GM19240 (cell line): ENCODE measurements around the gene NTM.
A peak's percentile ranks its signal among the peaks of the same experiment; 100 is the strongest.

Experiments used
- DNase-seq: peaks from one replicate; pipeline ENCODE4 v3.0.0; 2011; ENCODE audit warnings: low spot score; ENCODE audit not compliant: insufficient read length

NTM gene

DNA sequence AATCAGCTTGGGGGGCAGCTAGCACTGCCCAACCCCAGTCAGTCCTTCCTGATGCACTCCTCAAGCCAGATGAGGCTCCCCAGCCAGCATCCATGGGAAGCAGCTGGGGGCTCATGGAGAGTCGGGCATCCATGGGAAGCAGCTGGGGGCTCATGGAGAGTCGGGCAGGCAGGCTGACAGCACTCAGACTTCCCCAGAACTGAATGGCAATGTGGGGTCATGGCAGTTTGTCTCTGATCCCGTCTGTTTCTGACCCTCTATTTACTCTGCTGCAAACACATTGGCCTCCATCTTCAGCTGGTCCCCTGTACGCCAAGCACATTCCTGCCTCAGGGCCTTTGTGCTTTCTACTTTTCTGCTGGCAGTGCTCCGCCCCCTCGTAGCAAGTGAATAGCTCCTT lies 314.8 kb downstream of the NTM start:
- DNase-seq, result no peak

DNA sequence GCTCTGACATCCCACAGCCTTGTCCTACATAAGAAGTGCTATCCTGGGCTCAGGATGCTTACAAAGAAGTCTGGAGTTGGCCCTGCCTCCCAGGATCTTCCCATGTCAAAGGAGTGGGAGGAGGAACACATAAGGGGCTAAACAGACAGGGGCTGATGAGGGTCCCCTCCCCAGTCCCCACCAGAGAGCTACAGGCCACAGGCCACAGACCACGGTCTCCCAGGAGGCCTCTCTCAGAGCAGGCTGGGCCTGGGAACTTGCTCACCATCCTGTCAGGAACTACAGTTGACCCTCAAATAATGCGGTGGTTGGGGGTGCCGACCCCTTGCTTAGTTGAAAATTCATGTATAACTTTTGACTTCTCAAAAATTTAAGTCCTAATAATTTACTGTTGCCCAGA lies 315.5 kb downstream of the NTM start:
- no peak for DNase-seq

- DNase-seq, result no peak
Observed at GRCh38 chr11:131686836-131687235, 316.4 kb downstream of the NTM start.

GRCh38 chr11:131687291-131688047 lies 317.1 kb downstream of the NTM start:
- DNase-seq, result no peak

DNA sequence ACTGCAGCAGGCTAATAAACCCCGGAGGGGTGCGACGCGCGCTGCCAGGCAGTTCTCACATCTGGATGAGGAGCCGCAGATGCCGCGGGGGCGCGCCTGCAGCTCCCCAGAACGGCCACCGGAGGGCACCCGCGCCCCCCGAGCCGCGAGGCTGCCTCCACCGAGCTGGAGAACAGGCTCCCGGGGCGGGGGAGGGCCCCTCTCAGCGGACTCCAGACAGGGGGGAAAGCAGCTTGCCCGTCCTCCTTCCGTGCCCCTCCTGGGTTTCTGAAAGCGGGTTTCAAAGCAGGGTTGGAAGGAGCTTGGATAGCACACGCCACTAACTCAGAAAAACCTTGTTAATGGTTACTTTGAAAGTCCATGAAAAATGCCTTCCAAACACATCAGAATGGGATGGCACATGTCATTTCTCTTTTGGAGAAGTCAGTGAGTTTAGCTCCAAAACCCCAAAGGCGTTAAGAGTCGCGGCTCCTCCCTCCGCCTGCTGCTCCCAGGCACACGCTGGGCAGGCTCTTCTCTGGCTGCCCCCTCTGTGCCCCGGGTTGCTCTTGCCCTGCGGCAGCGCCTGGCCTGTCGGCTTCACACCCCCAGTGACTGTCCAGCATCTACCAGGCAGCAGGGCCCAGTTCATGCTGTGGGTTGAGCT lies 317.8 kb downstream of the NTM start:
- peak; percentile 41 for DNase-seq

DNA sequence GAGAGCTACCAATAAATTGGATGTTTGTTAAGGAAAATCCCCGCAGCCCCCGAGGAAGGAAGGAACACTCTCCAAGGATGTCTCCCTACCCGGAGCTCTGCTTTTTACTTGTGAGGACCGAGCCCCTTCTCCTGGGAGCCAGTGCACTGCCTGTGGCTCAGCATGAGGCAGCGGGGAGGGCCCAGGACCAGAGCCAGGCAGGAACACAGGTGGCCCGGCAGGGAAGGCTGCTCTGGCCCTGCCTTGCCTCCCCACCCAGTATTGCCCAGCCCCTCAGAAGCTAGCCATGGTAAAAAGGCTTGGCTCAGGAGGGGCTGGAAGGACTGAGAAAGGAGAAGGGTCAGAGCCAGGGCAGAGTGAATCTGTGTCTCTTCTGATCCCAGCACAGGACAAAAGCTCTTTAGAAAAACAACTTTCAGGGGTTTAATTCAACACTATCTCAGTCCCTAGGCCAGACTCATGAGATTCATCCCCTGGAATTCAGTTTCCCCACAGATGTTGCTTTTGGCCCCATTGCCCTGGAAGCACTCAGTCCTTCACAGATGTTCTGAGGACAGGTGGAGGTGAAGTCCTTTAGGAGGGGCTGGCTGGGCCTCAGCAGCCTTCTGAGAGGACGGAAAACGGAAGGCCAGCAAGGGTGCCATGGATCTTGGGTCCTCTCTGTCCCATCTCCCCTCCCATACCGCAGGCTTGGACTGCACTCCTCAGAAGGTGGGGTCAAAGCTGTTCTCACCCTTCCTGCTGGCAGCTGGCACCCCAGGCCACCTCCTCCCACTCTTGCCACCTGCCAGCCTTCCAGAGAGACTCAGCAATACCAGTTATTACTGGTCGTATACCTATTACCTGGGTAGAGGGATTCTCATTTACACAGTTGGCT lies 318.9 kb downstream of the NTM start:
- no peak for DNase-seq

DNA sequence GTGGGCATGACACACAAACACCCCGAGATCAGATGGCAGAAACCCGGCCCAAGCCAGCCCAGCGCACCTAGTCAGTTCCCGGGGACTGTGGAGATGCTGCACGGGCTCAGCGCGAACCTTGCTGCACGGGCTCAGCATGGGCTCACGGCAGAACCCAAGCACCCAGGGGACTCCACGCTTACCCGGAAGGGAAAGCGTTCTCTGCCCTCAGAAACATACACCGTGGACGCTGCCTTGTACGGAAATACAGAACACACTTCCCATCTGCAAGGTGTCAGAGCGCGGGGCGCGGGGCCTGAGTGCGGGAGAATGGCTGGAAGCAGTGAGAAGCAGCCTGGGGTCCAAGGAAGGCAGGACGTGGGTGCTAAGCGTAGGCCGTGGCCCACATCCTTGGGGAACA lies 319.9 kb downstream of the NTM start:
- no peak for DNase-seq

GRCh38 chr11:131690776-131691175 lies 320.4 kb downstream of the NTM start:
- DNase-seq, result no peak

GRCh38 chr11:131691181-131692041 lies 321.0 kb downstream of the NTM start:
- DNase-seq, result no peak

DNA sequence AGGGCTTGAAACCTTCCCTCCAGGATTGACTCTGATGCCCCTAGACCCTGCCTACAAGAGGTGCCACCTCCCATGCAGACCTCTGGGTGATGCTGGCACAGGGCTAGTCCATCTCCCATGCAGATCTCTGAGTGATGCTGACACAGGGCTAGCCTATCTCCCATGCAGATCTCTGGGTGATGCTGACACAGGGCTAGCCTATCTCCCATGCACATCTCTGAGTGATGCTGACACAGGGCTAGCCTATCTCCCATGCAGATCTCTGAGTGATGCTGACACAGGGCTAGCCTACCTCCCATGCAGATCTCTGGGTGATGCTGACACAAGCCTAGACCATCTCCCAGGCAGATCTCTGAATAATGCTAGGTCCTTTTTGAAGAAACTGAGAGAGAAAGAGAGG lies 321.7 kb downstream of the NTM start:
- DNase-seq, result no peak

GRCh38 chr11:131692961-131693360 lies 322.5 kb downstream of the NTM start:
- DNase-seq, result no peak

- DNase-seq, result no peak
Observed at GRCh38 chr11:131693756-131694155, 323.3 kb downstream of the NTM start.

- peak; percentile 69 for DNase-seq
Observed at GRCh38 chr11:131694526-131695424, 324.4 kb downstream of the NTM start.

DNA sequence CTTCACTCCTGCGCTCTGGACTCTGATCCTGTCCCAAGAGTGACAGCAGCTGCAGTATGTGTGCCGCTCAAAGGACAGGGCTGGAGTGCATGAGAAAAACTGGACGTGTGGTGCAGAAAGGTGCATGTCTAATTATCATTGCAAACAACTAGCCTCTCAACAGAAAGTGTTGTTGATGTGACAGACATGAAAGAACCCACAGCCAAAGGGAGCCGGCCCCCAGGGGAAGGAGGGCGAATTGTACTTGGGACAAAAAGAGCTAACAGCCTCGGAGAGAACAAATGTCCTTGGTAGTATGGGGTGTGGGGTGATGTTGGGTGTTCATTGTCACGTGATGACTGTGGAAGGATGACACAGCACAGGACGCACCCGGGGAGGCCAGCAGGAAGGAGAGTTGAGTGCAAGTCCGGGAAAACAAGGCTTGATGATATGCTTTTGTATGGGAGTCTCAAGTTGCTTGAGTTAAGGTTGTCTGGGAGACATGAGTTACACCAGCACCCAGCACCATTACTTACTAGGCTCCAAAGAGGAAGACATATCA lies 325.5 kb downstream of the NTM start:
- DNase-seq, result no peak

DNA sequence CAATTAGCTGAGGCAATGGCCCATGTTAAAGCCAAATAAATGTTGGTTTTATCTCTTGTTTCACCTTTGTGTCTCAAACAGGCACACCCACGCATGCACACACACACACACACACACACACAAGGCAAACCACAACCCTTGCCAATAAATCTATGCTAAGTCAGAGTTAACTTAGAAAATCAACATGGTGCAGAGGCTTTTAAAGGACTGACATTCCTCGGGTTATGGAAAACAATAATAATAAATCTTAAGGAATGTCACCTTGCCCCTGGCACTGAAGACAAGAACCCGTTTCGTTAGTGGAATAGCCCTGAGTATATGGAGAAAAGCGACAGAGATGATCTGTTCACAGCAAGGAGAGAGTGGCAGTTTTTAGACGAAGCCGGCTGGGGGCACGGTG lies 326.3 kb downstream of the NTM start:
- no peak for DNase-seq

DNA sequence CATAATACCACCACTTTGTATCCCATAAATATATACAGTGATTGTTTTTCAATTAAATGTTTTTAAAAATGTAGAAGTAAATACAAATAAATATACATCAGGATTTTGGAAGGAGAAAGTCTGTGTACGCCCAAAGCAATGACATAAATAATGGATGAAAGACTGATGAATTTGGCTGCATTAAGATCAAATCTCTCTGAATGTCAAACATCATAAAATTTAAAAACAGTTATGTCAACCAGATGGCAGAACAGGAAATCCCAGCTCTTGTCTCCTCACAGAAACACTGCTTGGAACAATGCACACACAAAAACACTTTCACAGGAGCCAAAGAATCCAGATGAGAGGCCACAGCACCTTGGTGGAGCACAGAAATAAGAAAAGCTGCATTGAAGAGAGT lies 332.9 kb downstream of the NTM start:
- DNase-seq, result no peak

DNA sequence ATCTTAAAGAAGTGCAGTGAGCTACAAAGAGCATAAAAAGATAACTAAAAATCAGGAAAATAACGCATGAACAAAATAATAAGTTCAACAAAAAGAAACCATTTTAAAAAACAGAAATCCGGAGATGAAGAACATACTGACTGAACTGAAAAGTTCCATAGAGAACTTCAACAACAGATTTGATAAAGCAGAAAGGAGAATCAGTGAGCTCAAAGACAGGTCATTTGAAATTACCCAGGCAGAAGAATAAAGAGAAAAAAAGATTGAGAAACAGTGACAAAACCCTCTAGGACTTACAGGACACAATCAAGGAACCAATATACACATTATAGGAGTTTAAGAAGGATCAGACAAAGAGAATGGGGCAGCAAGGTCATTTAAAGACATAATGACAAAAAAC lies 334.3 kb downstream of the NTM start:
- DNase-seq, result no peak

GRCh38 chr11:131710511-131710910 lies 340.1 kb downstream of the NTM start:
- DNase-seq, result no peak

- no peak for DNase-seq
Observed at GRCh38 chr11:131712897-131713296, 342.5 kb downstream of the NTM start.

DNA sequence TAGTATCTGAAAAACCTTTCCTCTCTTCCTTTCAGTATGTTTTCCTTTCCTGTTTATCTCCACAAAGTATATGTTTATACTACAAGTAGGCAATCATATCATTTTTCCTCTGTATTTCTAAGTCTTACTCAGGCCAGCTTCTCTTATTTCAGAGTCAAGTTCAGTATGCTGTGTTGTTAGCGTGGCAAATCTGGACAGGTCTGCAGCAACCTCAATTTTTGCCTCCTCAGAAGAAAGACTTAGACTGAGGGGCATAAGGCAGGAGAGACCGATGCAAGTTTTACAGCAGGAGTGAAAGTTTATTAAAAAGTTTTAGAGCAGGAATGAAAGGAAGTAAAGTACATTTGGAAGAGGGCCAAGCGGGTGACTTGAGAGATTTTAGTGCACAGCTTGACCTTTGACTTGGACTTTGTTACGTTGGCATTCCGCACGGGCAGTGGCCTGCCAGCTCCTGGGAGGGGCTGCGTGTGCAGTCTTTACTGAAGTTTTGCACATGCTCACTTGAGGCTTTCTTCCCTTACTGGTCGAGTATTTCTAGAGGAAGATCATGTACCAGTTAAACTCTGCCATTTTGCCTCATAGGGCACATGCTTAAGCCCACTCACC lies 343.2 kb downstream of the NTM start:
- DNase-seq, result no peak
